Measurements from ENCODE around the gene P2RX4. TPM values are rescaled to one million over a fixed set of nuclear protein-coding genes. Genes with fewer than 3 reads are reported as not detected.
"Not testable (repeated sequence)": the region's sequence is repeated elsewhere in the genome, so short reads cannot be mapped to it uniquely, and the experiment has no call there.

P2RX4 gene
- total RNA-seq, 6 donors from 2014 or later, result 62.7 to 98.5 (median 79.5) TPM

DNA sequence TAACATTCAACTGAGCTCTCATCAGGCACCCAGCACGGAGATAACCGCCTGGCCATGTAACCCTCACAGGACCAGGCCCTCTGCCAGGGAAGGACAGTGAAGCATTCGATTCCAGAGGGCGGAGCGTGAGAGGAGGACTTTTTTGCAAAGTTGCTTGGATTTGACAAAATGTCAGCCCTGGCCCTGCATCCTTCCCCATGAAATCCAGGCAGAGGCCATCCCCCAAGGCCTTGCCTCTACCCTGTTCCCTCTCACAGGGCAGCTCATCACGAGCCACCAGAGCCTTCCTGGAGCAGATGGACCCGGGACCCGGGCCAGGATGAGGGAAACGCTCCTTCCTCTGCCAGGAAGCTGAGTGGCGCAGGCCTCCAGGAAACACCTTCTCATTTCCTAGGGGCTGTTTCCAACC is 69.6 kb downstream of the P2RX4 start:
- peak overlapping the region; percentile 67 to 86 (median 77) for H3K27ac ChIP-seq
- peaks cover 0 to 16% (median 3%) of the 10 kb centered on the region in 4 donors for H3K36me3 ChIP-seq
- no peak overlapping the region for H3K4me3 ChIP-seq
- H3K9me3 ChIP-seq, result no peaks in the 10 kb centered on the region
- no peak for TF ChIP-seq EP300 (IDR thresholded peaks at IDR 0.05)
- no peak for TF ChIP-seq CTCF (IDR thresholded peaks at IDR 0.05)
- peak; percentile 17 to 55 for TF ChIP-seq POLR2AphosphoS5 (IDR thresholded peaks at IDR 0.05)
- no peak for TF ChIP-seq POLR2A (IDR thresholded peaks at IDR 0.05)
- ATAC-seq (ENCODE audit: low FRiP score in 2 of 2) (peak; percentile 31 to 58), DNase-seq (peak in 1 of 2 donors; percentile 40)
- H3K27me3 ChIP-seq, result no peaks in the 10 kb centered on the region
- 60 to 63% methylated on average over 7 to 10 of the region's 10 CpGs for WGBS, 2 donors
- H3K4me1 ChIP-seq, result peaks cover 21 to 32% (median 25%) of the 10 kb centered on the region in 4 donors

DNA sequence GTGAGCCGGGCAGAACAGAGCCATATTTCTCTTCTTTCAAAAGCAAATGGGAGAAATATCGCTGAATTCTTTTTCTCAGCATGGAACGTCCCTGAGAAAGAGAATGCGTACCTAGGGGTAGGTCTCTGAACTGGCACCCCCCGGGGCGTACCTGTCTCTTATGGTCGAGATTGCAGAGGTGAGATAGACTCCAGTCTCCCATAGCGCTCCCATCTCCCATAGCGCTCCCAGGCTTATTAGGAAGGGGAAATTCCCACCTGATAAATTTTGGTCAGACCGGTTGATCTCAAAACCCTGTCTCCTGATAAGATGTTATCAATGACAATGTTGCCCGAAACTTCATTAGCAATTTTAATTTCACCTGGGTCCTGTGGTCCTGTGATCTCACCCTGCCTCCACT is 70.6 kb downstream of the P2RX4 start:
- H3K9me3 ChIP-seq; H3K27ac ChIP-seq; DNase-seq; ATAC-seq (ENCODE audit: low FRiP score in 2 of 2); H3K4me3 ChIP-seq; H3K27me3 ChIP-seq: not testable (repeated sequence)
- Histone ChIP-seq H3K4me1 (peaks cover 25 to 38% (median 31%) of the 10 kb centered on the region in 4 donors), H3K36me3 (peaks cover 0 to 15% (median 3%) of the 10 kb centered on the region in 4 donors)
- 93% methylated on average over 11 of the region's 11 CpGs for WGBS, 2 donors

DNA sequence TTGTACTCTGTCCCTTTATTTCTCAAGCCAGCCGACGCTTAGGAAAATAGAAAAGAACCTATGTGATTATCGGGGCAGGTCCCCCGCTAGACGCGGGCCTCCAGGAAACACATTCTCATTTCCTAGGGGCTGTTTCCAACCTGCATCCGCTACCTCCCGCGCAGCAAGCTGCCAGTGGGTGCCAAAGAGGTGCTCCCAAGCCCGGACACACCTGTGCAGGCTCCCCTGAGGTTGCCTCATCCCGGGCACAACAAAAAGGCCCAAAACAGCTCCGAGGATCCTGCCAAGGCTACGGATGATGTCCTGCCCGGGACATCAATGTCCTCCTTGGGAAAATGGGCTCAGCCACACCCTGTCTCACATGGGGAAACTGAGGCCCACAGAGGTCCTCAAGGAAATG is 71.2 kb downstream of the P2RX4 start:
- H3K36me3 ChIP-seq; H3K27me3 ChIP-seq; ATAC-seq (ENCODE audit: low FRiP score in 2 of 2); H3K27ac ChIP-seq; H3K4me3 ChIP-seq; DNase-seq; H3K9me3 ChIP-seq: not testable (repeated sequence)
- H3K4me1 ChIP-seq, result peaks cover 25 to 38% (median 31%) of the 10 kb centered on the region in 4 donors
- WGBS, 2 donors, result 96% methylated on average over 10 to 14 of the region's 14 CpGs

- no peak overlapping the region for H3K4me3 ChIP-seq
- H3K9me3 ChIP-seq, result no peaks in the 10 kb centered on the region
- ATAC-seq (ENCODE audit: low FRiP score in 2 of 2) (no peak), DNase-seq (no peak)
- no peaks in the 10 kb centered on the region for H3K27me3 ChIP-seq
- TF ChIP-seq CTCF (IDR thresholded peaks at IDR 0.05) (no peak), EP300 (IDR thresholded peaks at IDR 0.05) (no peak), POLR2AphosphoS5 (IDR thresholded peaks at IDR 0.05) (no peak), POLR2A (IDR thresholded peaks at IDR 0.05) (no peak)
- WGBS, 2 donors, result 77 to 88% methylated on average over 10 of the region's 10 CpGs
- peaks cover 24 to 36% (median 28%) of the 10 kb centered on the region in 4 donors for H3K4me1 ChIP-seq
- H3K36me3 ChIP-seq, result peaks cover 0 to 9% (median 3%) of the 10 kb centered on the region in 4 donors
- peak overlapping the region in 3 of 4 donors; percentile 18 to 55 (median 20) for H3K27ac ChIP-seq
Observed at GRCh38 chr12:121282072-121282742, 72.3 kb downstream of the P2RX4 start.

DNA sequence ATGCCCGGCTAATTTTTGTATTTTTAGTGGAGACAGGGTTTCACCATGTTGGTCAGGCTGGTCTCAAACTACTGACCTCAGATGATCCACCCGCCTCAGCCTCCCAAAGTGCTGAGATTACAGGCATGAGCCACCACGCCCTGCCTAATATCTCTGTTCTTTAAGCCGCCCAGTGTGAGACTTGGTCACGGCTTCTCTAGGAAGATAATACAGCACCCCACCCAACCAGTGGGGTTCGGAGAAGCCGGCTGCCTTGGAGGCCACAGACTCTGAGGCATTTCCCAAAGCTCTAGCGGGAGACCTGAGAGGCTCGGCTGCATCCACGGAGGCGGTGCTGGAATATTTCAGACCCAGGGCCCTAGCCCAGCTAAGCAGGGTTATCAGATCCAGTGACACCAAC is 73.0 kb downstream of the P2RX4 start:
- not testable (repeated sequence) for H3K36me3 ChIP-seq, H3K9me3 ChIP-seq, H3K4me3 ChIP-seq, DNase-seq, H3K27me3 ChIP-seq
- peaks cover 27 to 35% (median 27%) of the 10 kb centered on the region in 4 donors for H3K4me1 ChIP-seq
- ATAC-seq (ENCODE audit: low FRiP score in 2 of 2), result peak in 1 of 2 donors; percentile 25
- 95 to 97% methylated on average over 5 to 11 of the region's 11 CpGs for WGBS, 2 donors
- peak overlapping the region in 2 of 4 donors; percentile 7 to 20 for H3K27ac ChIP-seq

DNA sequence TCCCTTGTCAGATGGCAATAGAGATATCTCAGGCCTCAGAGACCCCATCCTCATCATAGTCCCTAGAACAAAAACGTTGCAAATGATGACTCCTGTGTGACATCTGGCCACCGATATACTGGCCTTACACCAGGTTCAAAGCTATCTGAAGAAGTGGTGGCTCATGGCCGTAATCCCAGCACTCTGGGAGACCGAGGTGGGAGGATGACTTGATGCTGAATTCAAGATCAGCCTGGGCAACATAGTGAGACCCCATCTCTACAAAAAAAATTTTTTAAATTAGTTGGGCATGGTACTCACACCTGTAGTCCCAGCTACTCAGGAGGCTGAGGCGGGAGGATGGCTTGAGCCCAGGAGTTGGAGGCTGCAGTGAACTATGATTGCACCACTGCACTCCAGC is 73.5 kb downstream of the P2RX4 start:
- peak overlapping the region in 1 of 4 donors; percentile 7 for H3K27ac ChIP-seq
- peaks cover 0 to 9% (median 3%) of the 10 kb centered on the region in 4 donors for H3K36me3 ChIP-seq
- no peak overlapping the region for H3K4me3 ChIP-seq
- H3K4me1 ChIP-seq, result peaks cover 25 to 35% (median 30%) of the 10 kb centered on the region in 4 donors
- no peaks in the 10 kb centered on the region for H3K9me3 ChIP-seq
- no peak for DNase-seq
- 86 to 87% methylated on average over 5 of the region's 5 CpGs for WGBS, 2 donors
- H3K27me3 ChIP-seq, result no peaks in the 10 kb centered on the region
- TF ChIP-seq POLR2AphosphoS5 (IDR thresholded peaks at IDR 0.05) (no peak), EP300 (IDR thresholded peaks at IDR 0.05) (no peak), CTCF (IDR thresholded peaks at IDR 0.05) (no peak), POLR2A (IDR thresholded peaks at IDR 0.05) (no peak)
- no peak for ATAC-seq (ENCODE audit: low FRiP score in 2 of 2)

Other genes starting within 250 kb of the P2RX4 start
- under 1 TPM in 2 of 6 donors, not detected in 4; 0.24 to 0.30 TPM for gene HNF1A, start 231.6 kb upstream of the P2RX4 start, total RNA-seq
- gene C12orf43, start 193.6 kb upstream of the P2RX4 start, total RNA-seq, result 10 to 100 TPM; 12.2 to 19.6 (median 16.0) TPM
- gene OASL, start 170.9 kb upstream of the P2RX4 start, total RNA-seq, result 10 to 100 TPM in 4 of 6 donors, 1 to 10 TPM in 2; 5.2 to 24.2 (median 17.2) TPM
- gene P2RX7, start 77.3 kb upstream of the P2RX4 start, total RNA-seq, result 10 to 100 TPM in 4 of 6 donors, 1 to 10 TPM in 2; 8.2 to 37.1 (median 15.4) TPM
- 10 to 100 TPM; 27.7 to 63.9 (median 41.7) TPM for gene CAMKK2, start 86.6 kb downstream of the P2RX4 start, total RNA-seq
- 100 to 1,000 TPM in 2 of 6 donors, 10 to 100 TPM in 4; 68.1 to 172 (median 87.3) TPM for gene ANAPC5, start 142.3 kb downstream of the P2RX4 start, total RNA-seq
- 10 to 100 TPM; 22.1 to 48.2 (median 32.4) TPM for gene RNF34, start 190.0 kb downstream of the P2RX4 start, total RNA-seq

Measured in upper lobe of left lung (tissue), 6 donors.